ENCODE results near the gene SLC6A7. TPM values are rescaled to one million over a fixed set of nuclear protein-coding genes. Genes with fewer than 3 reads are reported as not detected.
A peak's percentile ranks its signal among the peaks of the same experiment; 100 is the strongest.

The SLC6A7 gene
- total RNA-seq, 2 experiments from 2014 or later, result not detected

GRCh38 chr5:150206098-150206778 is 16.4 kb downstream of the SLC6A7 start:
- TF ChIP-seq CTCF (IDR thresholded peaks at IDR 0.05), result no peak
- CTCF ChIA-PET, result interaction anchor here (0.6 to 1.2 kb wide), 3 partner anchors 9 to 78 kb away, joined by 3 to 4 read pairs (median 4); no protein-coding TSS in a partner anchor
- Mint-ChIP-seq H3K9me3 (no peaks in the 10 kb centered on the region), H3K4me3 (no peak overlapping the region), H3K27me3 (peaks cover 3% of the 10 kb centered on the region), H3K27ac (no peak overlapping the region), H3K36me3 (ENCODE audit: low read depth) (no peaks in the 10 kb centered on the region), H3K4me1 (ENCODE audit: low read depth) (peaks cover 20% of the 10 kb centered on the region)
- intact Hi-C loops (cut with micrococcal nuclease), result no loop called here
- POLR2A ChIA-PET, result interaction anchor here (0.7 kb wide), 1 partner anchor 183 kb away, joined by 3 read pairs; no protein-coding TSS in a partner anchor
- peak; percentile 38 for ATAC-seq
- peak; percentile 13 for DNase-seq

GRCh38 chr5:150206779-150207115 is 16.9 kb downstream of the SLC6A7 start:
- H3K4me1 Mint-ChIP-seq (ENCODE audit: low read depth), result peaks cover 20% of the 10 kb centered on the region
- DNase-seq, result no peak
- H3K27me3 Mint-ChIP-seq, result peaks cover 3% of the 10 kb centered on the region
- ChIA-PET POLR2A (interaction anchor here (0.7 kb wide), 1 partner anchor 183 kb away, joined by 3 read pairs; no protein-coding TSS in a partner anchor), CTCF (interaction anchor here (0.6 to 1.2 kb wide), 3 partner anchors 10 to 79 kb away, joined by 3 to 4 read pairs (median 4); no protein-coding TSS in a partner anchor)
- no peak overlapping the region for H3K4me3 Mint-ChIP-seq
- H3K27ac Mint-ChIP-seq, result no peak overlapping the region
- no peaks in the 10 kb centered on the region for H3K36me3 Mint-ChIP-seq (ENCODE audit: low read depth)
- no peak for TF ChIP-seq CTCF (IDR thresholded peaks at IDR 0.05)
- no peak for ATAC-seq
- no peaks in the 10 kb centered on the region for H3K9me3 Mint-ChIP-seq
- intact Hi-C loops (cut with micrococcal nuclease), result no loop called here

GRCh38 chr5:150208187-150209098 is 18.6 kb downstream of the SLC6A7 start:
- Mint-ChIP-seq H3K4me1 (ENCODE audit: low read depth) (peaks cover 20% of the 10 kb centered on the region), H3K27me3 (peaks cover 3% of the 10 kb centered on the region), H3K4me3 (no peak overlapping the region), H3K36me3 (ENCODE audit: low read depth) (no peaks in the 10 kb centered on the region), H3K27ac (no peak overlapping the region), H3K9me3 (no peaks in the 10 kb centered on the region)
- DNase-seq (no peak), ATAC-seq (no peak)
- intact Hi-C loops (cut with micrococcal nuclease), result no loop called here
- TF ChIP-seq CTCF (IDR thresholded peaks at IDR 0.05), result no peak
- CTCF ChIA-PET, result no interaction called here
- POLR2A ChIA-PET, result no interaction called here

GRCh38 chr5:150209099-150209635 is 19.3 kb downstream of the SLC6A7 start:
- ChIA-PET POLR2A (no interaction called here), CTCF (interaction anchor here (1.2 to 2.4 kb wide), 2 partner anchors 10 to 47 kb away, joined by 3 to 8 read pairs; no protein-coding TSS in a partner anchor)
- Mint-ChIP-seq H3K27ac (no peak overlapping the region), H3K4me3 (no peak overlapping the region), H3K4me1 (ENCODE audit: low read depth) (peaks cover 20% of the 10 kb centered on the region), H3K27me3 (peaks cover 3% of the 10 kb centered on the region), H3K36me3 (ENCODE audit: low read depth) (no peaks in the 10 kb centered on the region), H3K9me3 (no peaks in the 10 kb centered on the region)
- peak; percentile 74 for ATAC-seq
- DNase-seq, result peak; percentile 58
- no peak for TF ChIP-seq CTCF (IDR thresholded peaks at IDR 0.05)
- intact Hi-C loops (cut with micrococcal nuclease), result no loop called here

Measured in activated CD8-positive, alpha-beta T cell treated with anti-CD3 and anti-CD28 coated beads for 36 hours (primary cell).